ENCODE results near the gene CNTN4. TPM values are rescaled to one million over a fixed set of nuclear protein-coding genes. Genes with fewer than 3 reads are reported as not detected.
A peak's percentile ranks its signal among the peaks of the same experiment; 100 is the strongest.

CNTN4 gene
- total and polyA plus RNA-seq, 2 experiments from 2014 or later, result 0.91 to 4.0 TPM

DNA sequence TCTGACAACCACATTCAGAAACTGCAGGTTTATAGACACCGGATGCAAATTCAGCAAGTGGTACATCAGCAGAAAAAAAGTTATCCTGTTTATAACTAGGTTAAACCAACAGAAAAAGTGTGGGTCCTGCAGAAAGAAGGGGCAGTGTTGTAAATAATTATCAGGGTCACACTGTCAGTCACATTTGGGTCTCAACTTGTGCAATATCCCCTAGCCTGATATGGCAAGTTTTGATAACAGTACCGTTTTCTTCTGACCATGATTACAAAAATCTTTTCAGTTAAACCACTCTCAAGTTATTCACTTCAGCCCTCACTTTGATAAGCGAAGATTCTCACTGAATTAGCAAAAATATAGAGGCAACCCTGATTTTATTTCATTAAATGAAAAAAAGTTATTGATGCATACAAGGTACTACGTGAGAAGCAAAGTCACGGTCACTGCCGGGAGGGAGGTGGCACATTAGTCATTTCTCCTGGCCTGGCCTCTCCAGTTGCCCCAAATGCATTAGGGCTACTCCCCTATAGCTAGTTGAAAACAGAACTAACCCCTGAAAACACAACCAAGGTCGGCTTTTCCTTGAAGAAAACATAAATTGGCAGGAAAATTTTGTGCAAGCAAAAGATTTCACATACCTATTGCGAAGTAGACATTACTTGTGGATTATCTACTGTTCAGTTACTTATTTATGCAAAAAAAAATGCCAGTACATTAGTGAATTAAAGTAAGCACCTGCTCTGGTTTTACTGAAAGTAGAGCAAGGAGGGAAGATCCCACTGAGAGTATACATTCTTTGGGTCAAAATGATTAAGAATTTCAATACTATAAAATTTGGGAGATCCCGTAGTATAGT, 982.9 kb downstream of the CNTN4 start:
- Histone ChIP-seq H3K9me2 (ENCODE audit: insufficient read depth) (no peaks in the 10 kb centered on the region), H3K27me3 (ENCODE audit: insufficient read depth) (no peaks in the 10 kb centered on the region), H3K4me1 (ENCODE audit: insufficient read depth) (peaks cover 32% of the 10 kb centered on the region), H3K4me2 (peak overlapping the region; percentile 54), H3K27ac (ENCODE audit: low read depth) (no peak overlapping the region; the same call in 1 of the 2 replicates), H3K4me3 (no peak overlapping the region), H3K36me3 (ENCODE audit: insufficient read depth) (no peaks in the 10 kb centered on the region), H4K20me1 (replicated peaks; ENCODE audit: insufficient read depth) (no peaks in the 10 kb centered on the region), H3F3A (replicated peaks; ENCODE audit: low read depth) (no peaks in the 10 kb centered on the region), H2AFZ (no peak overlapping the region), H3K79me2 (replicated peaks; ENCODE audit: insufficient read depth) (no peaks in the 10 kb centered on the region)
- H3K4me3 Mint-ChIP-seq, result no peak overlapping the region
- ATAC-seq (no peak), DNase-seq (ENCODE audit: low spot score) (no peak)
- TF ChIP-seq, protein P1, sequence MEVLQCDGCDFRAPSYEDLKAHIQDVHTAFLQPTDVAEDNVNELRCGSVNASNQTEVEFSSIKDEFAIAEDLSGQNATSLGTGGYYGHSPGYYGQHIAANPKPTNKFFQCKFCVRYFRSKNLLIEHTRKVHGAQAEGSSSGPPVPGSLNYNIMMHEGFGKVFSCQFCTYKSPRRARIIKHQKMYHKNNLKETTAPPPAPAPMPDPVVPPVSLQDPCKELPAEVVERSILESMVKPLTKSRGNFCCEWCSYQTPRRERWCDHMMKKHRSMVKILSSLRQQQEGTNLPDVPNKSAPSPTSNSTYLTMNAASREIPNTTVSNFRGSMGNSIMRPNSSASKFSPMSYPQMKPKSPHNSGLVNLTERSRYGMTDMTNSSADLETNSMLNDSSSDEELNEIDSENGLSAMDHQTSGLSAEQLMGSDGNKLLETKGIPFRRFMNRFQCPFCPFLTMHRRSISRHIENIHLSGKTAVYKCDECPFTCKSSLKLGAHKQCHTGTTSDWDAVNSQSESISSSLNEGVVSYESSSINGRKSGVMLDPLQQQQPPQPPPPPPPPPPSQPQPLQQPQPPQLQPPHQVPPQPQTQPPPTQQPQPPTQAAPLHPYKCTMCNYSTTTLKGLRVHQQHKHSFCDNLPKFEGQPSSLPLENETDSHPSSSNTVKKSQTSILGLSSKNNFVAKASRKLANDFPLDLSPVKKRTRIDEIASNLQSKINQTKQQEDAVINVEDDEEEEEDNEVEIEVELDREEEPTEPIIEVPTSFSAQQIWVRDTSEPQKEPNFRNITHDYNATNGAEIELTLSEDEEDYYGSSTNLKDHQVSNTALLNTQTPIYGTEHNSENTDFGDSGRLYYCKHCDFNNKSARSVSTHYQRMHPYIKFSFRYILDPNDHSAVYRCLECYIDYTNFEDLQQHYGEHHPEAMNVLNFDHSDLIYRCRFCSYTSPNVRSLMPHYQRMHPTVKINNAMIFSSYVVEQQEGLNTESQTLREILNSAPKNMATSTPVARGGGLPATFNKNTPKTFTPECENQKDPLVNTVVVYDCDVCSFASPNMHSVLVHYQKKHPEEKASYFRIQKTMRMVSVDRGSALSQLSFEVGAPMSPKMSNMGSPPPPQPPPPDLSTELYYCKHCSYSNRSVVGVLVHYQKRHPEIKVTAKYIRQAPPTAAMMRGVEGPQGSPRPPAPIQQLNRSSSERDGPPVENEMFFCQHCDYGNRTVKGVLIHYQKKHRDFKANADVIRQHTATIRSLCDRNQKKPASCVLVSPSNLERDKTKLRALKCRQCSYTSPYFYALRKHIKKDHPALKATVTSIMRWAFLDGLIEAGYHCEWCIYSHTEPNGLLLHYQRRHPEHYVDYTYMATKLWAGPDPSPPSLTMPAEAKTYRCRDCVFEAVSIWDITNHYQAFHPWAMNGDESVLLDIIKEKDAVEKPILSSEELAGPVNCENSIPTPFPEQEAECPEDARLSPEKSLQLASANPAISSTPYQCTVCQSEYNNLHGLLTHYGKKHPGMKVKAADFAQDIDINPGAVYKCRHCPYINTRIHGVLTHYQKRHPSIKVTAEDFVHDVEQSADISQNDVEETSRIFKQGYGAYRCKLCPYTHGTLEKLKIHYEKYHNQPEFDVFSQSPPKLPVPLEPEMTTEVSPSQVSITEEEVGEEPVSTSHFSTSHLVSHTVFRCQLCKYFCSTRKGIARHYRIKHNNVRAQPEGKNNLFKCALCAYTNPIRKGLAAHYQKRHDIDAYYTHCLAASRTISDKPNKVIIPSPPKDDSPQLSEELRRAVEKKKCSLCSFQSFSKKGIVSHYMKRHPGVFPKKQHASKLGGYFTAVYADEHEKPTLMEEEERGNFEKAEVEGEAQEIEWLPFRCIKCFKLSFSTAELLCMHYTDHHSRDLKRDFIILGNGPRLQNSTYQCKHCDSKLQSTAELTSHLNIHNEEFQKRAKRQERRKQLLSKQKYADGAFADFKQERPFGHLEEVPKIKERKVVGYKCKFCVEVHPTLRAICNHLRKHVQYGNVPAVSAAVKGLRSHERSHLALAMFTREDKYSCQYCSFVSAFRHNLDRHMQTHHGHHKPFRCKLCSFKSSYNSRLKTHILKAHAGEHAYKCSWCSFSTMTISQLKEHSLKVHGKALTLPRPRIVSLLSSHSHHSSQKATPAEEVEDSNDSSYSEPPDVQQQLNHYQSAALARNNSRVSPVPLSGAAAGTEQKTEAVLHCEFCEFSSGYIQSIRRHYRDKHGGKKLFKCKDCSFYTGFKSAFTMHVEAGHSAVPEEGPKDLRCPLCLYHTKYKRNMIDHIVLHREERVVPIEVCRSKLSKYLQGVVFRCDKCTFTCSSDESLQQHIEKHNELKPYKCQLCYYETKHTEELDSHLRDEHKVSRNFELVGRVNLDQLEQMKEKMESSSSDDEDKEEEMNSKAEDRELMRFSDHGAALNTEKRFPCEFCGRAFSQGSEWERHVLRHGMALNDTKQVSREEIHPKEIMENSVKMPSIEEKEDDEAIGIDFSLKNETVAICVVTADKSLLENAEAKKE (CRISPR knock-in tag; IDR thresholded peaks at IDR 0.05), result no peak
- TF ChIP-seq POLR2AphosphoS5 (IDR thresholded peaks at IDR 0.05; ENCODE audit: low read depth) (no peak), JUNB (IDR thresholded peaks at IDR 0.05; ENCODE audit: unreplicated experiment) (no peak), ZNF114 (CRISPR knock-in tag; IDR thresholded peaks at IDR 0.05) (no peak), CTCF (conservative IDR thresholded peaks at IDR 0.05; ENCODE audit: low read depth in 2 of 2) (no peak), NANOG (IDR thresholded peaks at IDR 0.05; ENCODE audit: borderline replicate concordance) (no peak), STAT1 (IDR thresholded peaks at IDR 0.05; ENCODE audit: unreplicated experiment) (no peak), REST (IDR thresholded peaks at IDR 0.05; ENCODE audit: unreplicated experiment) (no peak), CREB1 (CRISPR knock-in tag; IDR thresholded peaks at IDR 0.05; ENCODE audit: low read depth) (no peak), ZNF331 (CRISPR knock-in tag; IDR thresholded peaks at IDR 0.05; ENCODE audit: low read depth) (no peak), EZH2 (IDR thresholded peaks at IDR 0.05; ENCODE audit: low read depth, unreplicated experiment) (no peak), EZH2phosphoT487 (IDR thresholded peaks at IDR 0.05; ENCODE audit: unreplicated experiment) (no peak)
- TF ChIP-seq, protein P2, sequence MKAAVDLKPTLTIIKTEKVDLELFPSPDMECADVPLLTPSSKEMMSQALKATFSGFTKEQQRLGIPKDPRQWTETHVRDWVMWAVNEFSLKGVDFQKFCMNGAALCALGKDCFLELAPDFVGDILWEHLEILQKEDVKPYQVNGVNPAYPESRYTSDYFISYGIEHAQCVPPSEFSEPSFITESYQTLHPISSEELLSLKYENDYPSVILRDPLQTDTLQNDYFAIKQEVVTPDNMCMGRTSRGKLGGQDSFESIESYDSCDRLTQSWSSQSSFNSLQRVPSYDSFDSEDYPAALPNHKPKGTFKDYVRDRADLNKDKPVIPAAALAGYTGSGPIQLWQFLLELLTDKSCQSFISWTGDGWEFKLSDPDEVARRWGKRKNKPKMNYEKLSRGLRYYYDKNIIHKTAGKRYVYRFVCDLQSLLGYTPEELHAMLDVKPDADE (IDR thresholded peaks at IDR 0.05), result no peak
- peaks cover 97% of the 10 kb centered on the region for H3K9me3 Mint-ChIP-seq
- H3K27ac Mint-ChIP-seq, result no peak overlapping the region
- no peaks in the 10 kb centered on the region for H3K4me1 Mint-ChIP-seq
- no peaks in the 10 kb centered on the region for H3K27me3 Mint-ChIP-seq (ENCODE audit: insufficient read depth, low read depth, poor library complexity)
- peaks cover 33% of the 10 kb centered on the region for H3K36me3 Mint-ChIP-seq (ENCODE audit: low read depth)

Data from GM23338 (cell line).